Stimulated activated naive B cell treated with anti-CD40 and anti-IgM and Interleukin-4, amounts not matched to agents 10 μg/mL and 1 μg/mL and 100 μg/mL, for 72 hours (primary cell): ENCODE results near the gene SIAH3.

ENCODE experiments used
- ATAC-seq, 2 donors: fragments of 150-1000 bp; cut with Tn5 transposase; replicated peaks; 2 replicates each; pipeline ENCODE4 v1.10.0; 2021; ENCODE audit warnings: moderate library complexity in 1 of 2
- DNase-seq: peaks from one replicate; pipeline ENCODE4 v3.0.0; 2021
- H3K27ac Mint-ChIP-seq: one replicate; pipeline ENCODE4 v1.8.0; 2022; ENCODE audit warnings: mild to moderate bottlenecking, mixed read lengths
- H3K27me3 Mint-ChIP-seq, 2 donors: one replicate each; pipeline ENCODE4 v1.8.0; 2022; ENCODE audit warnings: mixed read lengths in 2 of 2
- H3K36me3 Mint-ChIP-seq, 2 donors: one replicate each; pipeline ENCODE4 v1.8.0; 2022; ENCODE audit warnings: mixed read lengths in 2 of 2, mild to moderate bottlenecking in 1 of 2
- H3K4me1 Mint-ChIP-seq, 2 donors: one replicate each; pipeline ENCODE4 v1.8.0; 2022; ENCODE audit warnings: mixed read lengths in 2 of 2, mild to moderate bottlenecking in 1 of 2
- H3K4me3 Mint-ChIP-seq, 2 donors: one replicate each; pipeline ENCODE4 v1.8.0; 2022; ENCODE audit warnings: mild to moderate bottlenecking in 2 of 2, mixed read lengths in 2 of 2, moderate library complexity in 1 of 2
- H3K9me3 Mint-ChIP-seq, 2 donors: one replicate each; pipeline ENCODE4 v1.8.0; 2022; ENCODE audit warnings: mixed read lengths in 2 of 2, mild to moderate bottlenecking in 1 of 2

SIAH3 gene

GRCh38 chr13:45847554-45848224 lies 3.9 kb downstream of the SIAH3 start:
- Mint-ChIP-seq H3K9me3 (no peaks in the 10 kb centered on the region), H3K4me1 (peaks cover 25 to 34% of the 10 kb centered on the region in 2 donors), H3K27me3 (peaks cover 51 to 52% of the 10 kb centered on the region in 2 donors), H3K4me3 (peak overlapping the region; percentile 26 to 51), H3K27ac (no peak overlapping the region), H3K36me3 (no peaks in the 10 kb centered on the region)
- ATAC-seq (peak; percentile 62 to 70), DNase-seq (no peak)

GRCh38 chr13:45846681-45847080 lies 4.9 kb downstream of the SIAH3 start:
- Mint-ChIP-seq H3K4me3 (no peak overlapping the region), H3K9me3 (no peaks in the 10 kb centered on the region), H3K36me3 (no peaks in the 10 kb centered on the region), H3K4me1 (peaks cover 25 to 32% of the 10 kb centered on the region in 2 donors), H3K27ac (no peak overlapping the region), H3K27me3 (peaks cover 46 to 49% of the 10 kb centered on the region in 2 donors)
- DNase-seq: no peak
- ATAC-seq: no peak

GRCh38 chr13:45838171-45838745 lies 13.3 kb downstream of the SIAH3 start:
- Mint-ChIP-seq H3K4me1 (no peaks in the 10 kb centered on the region), H3K9me3 (no peaks in the 10 kb centered on the region), H3K27me3 (no peaks in the 10 kb centered on the region), H3K27ac (no peak overlapping the region), H3K36me3 (no peaks in the 10 kb centered on the region), H3K4me3 (no peak overlapping the region)
- ATAC-seq (no peak), DNase-seq (no peak)

- H3K27me3 Mint-ChIP-seq: no peaks in the 10 kb centered on the region
- ATAC-seq (no peak), DNase-seq (no peak)
- H3K27ac Mint-ChIP-seq: no peak overlapping the region
- H3K4me1 Mint-ChIP-seq: no peaks in the 10 kb centered on the region
- no peak overlapping the region for H3K4me3 Mint-ChIP-seq
- no peaks in the 10 kb centered on the region for H3K36me3 Mint-ChIP-seq
- no peaks in the 10 kb centered on the region for H3K9me3 Mint-ChIP-seq
Observed at GRCh38 chr13:45837111-45837510, 14.4 kb downstream of the SIAH3 start.

DNA sequence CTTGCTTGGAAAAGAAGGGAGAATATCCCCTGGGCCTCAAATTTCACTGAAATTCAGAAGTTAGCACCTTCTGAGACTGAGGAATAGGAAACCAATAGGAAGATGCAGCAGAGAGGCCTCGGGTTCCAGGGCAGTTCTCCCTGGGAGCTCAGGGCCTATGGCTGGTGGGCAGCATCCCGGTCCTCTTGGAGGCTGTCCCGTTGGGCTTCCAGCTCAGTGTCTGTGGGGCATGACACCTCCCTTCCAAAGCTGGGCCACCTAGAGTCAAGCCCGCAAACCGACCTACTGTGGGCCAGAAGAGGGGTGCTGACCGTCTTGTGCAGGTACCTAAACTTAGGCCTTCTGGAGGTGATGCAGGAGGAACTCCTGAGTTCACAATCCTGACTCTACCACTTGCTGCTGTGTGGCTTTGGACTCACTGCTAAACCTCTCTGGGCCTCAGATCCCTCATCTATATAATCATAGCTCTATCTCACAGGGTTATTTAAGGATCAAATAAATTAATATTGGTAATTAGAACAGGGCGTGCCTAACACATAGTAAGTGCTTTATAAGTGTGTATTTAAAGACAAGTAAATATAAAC lies 17.1 kb downstream of the SIAH3 start:
- no peak overlapping the region for H3K4me3 Mint-ChIP-seq
- no peaks in the 10 kb centered on the region for H3K9me3 Mint-ChIP-seq

DNA sequence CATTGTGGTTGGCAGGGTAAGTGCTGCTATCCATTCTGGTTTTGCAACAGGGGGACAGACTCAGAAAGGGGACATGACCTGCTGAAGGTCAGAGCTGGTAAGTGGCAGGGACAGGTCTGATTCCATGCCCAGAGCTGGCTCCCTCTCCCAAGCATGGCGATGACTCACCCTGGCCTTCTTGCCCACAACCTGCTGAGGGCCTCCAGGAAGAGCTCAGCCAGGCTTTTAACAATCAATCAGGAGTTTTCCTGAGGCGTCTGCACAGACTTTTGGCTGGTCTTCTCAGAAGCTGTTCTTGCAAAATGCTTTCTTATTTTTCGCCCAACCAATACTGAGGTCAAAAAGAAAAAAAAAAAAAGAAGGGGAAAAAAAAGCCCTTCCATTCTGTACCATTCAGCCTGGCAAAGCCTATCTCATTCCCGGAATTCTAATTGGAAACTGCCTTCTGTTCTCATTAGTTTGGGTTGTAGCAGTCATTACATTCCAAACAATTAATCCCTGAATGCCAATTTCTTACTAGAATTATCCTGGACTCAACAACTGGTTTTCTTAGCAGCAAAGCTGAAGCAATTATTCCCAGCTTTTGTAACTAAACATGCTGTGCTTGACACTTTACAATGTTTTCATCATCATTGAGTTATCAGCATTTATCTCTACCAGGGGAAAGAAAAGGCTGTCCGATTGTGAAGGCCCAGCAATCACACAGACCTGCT lies 17.7 kb downstream of the SIAH3 start:
- Mint-ChIP-seq H3K36me3 (no peaks in the 10 kb centered on the region), H3K27me3 (peaks cover 6% of the 10 kb centered on the region in 2 donors), H3K4me1 (no peaks in the 10 kb centered on the region), H3K4me3 (no peak overlapping the region), H3K9me3 (no peaks in the 10 kb centered on the region), H3K27ac (no peak overlapping the region)
- ATAC-seq: no peak
- DNase-seq: no peak

More for the DNA sequence above, 17.1 kb downstream of the SIAH3 start:
- Mint-ChIP-seq H3K4me1 (no peaks in the 10 kb centered on the region), H3K27me3 (peaks cover 6% of the 10 kb centered on the region in 2 donors), H3K27ac (no peak overlapping the region), H3K36me3 (no peaks in the 10 kb centered on the region)
- no peak for ATAC-seq
- DNase-seq: no peak

DNA sequence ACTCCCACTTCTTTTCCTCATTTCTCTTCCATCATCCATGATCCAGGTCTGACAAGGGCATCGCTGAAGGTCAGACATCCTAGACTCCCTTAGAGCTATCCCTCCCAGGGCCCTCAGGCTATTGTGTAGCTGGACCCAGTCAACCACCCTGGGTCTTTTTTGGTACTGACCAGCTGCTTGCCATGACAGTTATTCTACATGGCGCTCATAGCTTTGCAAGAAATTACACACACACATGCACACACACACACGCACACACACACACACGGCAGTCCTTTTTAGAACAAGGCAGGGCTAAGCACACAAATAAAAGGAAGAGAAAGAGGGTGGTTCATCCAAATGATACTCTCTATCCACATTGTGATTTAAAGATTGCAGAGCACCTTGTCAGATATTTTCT lies 18.3 kb downstream of the SIAH3 start:
- H3K27ac Mint-ChIP-seq: no peak overlapping the region
- DNase-seq: no peak
- no peaks in the 10 kb centered on the region for H3K9me3 Mint-ChIP-seq
- no peak for ATAC-seq
- peaks cover 6% of the 10 kb centered on the region in 2 donors for H3K27me3 Mint-ChIP-seq
- H3K36me3 Mint-ChIP-seq: no peaks in the 10 kb centered on the region
- no peak overlapping the region for H3K4me3 Mint-ChIP-seq
- no peaks in the 10 kb centered on the region for H3K4me1 Mint-ChIP-seq

DNA sequence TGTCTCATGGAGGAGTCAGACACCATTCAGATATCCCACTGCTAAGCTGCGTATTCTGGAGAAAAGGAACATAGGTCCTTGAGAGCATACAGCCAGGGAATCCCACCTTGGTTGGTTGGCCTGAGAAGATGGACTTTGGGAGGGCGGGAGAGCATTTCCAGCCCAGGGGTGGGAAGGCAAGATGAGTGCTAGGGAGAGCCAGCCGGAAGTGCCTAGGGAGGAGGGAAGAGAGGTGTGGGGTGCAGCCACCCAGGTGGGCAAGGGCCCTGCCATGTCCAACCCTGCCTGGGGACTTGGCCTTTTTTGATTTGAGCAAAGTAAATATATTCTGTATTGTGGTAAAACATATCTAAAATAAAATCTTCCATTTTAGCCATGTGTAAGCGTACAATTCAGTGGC lies 19.7 kb downstream of the SIAH3 start:
- H3K4me3 Mint-ChIP-seq: no peak overlapping the region
- no peak overlapping the region for H3K27ac Mint-ChIP-seq
- H3K27me3 Mint-ChIP-seq: peaks cover 6% of the 10 kb centered on the region in 2 donors
- ATAC-seq (no peak), DNase-seq (no peak)
- no peaks in the 10 kb centered on the region for H3K36me3 Mint-ChIP-seq
- H3K4me1 Mint-ChIP-seq: peaks cover 0 to 3% of the 10 kb centered on the region in 2 donors
- H3K9me3 Mint-ChIP-seq: no peaks in the 10 kb centered on the region

DNA sequence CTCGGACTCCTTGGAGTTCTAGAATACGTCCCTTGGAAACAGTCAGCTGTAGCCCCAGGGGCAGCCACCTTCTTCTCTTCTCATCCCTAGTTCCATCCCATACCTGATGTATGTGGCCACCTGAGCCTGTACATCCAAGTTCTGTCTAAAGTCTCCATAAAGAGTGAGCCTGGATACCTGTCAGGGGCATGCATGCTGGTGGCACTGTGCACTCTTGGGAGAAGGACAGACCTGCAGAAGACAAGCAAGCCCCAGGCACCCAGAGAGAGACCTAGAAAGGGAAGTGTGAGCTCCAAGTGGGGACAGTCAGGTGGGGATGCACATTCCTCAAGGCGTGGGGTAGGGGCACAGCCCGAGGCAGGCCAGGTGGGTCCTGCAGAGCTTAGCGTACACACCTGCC lies 21.4 kb downstream of the SIAH3 start:
- ATAC-seq (no peak), DNase-seq (no peak)
- peaks cover 6% of the 10 kb centered on the region in 2 donors for H3K27me3 Mint-ChIP-seq
- H3K9me3 Mint-ChIP-seq: no peaks in the 10 kb centered on the region
- H3K36me3 Mint-ChIP-seq: no peaks in the 10 kb centered on the region
- no peak overlapping the region for H3K27ac Mint-ChIP-seq
- H3K4me1 Mint-ChIP-seq: peaks cover 0 to 3% of the 10 kb centered on the region in 2 donors
- H3K4me3 Mint-ChIP-seq: no peak overlapping the region

GRCh38 chr13:45828256-45828968 lies 23.1 kb downstream of the SIAH3 start:
- H3K27ac Mint-ChIP-seq: no peak overlapping the region
- H3K9me3 Mint-ChIP-seq: no peaks in the 10 kb centered on the region
- peaks cover 6% of the 10 kb centered on the region in 2 donors for H3K27me3 Mint-ChIP-seq
- no peak overlapping the region for H3K4me3 Mint-ChIP-seq
- DNase-seq: no peak
- no peaks in the 10 kb centered on the region for H3K36me3 Mint-ChIP-seq
- H3K4me1 Mint-ChIP-seq: peaks cover 0 to 3% of the 10 kb centered on the region in 2 donors
- ATAC-seq: no peak

DNA sequence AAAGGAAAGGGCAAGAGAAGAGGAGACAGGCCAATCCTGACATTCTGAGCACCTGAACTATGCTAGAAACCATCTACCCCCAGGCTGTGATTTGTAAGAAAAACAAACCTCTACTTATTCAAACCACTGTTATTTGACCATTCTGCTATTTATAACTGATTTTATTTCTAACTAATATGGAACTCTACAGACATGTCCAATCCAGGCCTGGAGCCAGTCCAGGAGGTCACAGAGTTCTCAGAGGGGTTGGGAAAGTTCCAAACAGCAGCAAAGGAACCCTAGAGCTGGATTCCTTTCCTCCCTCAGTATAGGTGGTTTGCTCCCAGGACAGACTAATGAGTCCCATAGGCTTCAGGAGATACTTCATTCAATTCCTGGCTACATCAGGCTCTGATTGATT lies 24.2 kb downstream of the SIAH3 start:
- no peak for ATAC-seq
- no peaks in the 10 kb centered on the region for H3K36me3 Mint-ChIP-seq
- H3K4me3 Mint-ChIP-seq: no peak overlapping the region
- no peaks in the 10 kb centered on the region for H3K9me3 Mint-ChIP-seq
- peaks cover 6% of the 10 kb centered on the region in 2 donors for H3K27me3 Mint-ChIP-seq
- peaks cover 0 to 3% of the 10 kb centered on the region in 2 donors for H3K4me1 Mint-ChIP-seq
- no peak overlapping the region for H3K27ac Mint-ChIP-seq
- DNase-seq: no peak

DNA sequence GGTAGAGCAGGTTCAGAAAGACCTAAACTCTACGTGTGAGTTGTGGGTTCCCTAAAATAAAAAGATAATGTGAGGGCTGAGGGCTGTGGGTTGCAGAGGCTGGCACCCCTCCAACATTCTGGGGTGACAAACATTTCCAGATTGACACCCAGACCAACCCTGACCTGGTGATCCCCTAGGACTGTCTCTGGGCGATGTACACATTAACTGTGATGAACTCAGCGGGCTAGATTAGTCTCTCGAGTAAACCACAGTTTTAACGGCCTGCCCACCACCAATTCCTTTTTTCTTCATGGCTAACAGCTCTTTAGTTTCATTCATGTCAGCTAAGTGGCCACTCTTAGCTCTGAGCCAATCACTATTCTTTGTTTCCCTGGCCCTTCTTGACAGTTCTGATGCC lies 24.8 kb downstream of the SIAH3 start:
- ATAC-seq (peak in 1 of 2 donors; percentile 21), DNase-seq (no peak)
- H3K27ac Mint-ChIP-seq: no peak overlapping the region
- H3K27me3 Mint-ChIP-seq: peaks cover 5 to 6% of the 10 kb centered on the region in 2 donors
- H3K9me3 Mint-ChIP-seq: no peaks in the 10 kb centered on the region
- no peaks in the 10 kb centered on the region for H3K36me3 Mint-ChIP-seq
- H3K4me3 Mint-ChIP-seq: no peak overlapping the region
- H3K4me1 Mint-ChIP-seq: peaks cover 0 to 3% of the 10 kb centered on the region in 2 donors

DNA sequence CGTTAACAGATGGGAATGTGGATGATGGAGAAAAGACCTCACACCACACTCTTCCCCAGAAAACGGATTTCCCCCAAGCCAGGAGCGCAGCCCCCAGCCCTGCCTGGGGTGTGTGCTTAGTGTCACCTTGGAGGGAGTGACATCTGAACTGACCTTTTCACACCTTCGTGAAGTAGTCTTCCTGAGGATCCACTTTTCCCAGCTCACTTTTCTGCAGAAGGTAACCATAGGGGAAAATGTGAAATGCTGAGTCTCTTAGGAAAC lies 26.2 kb downstream of the SIAH3 start:
- no peaks in the 10 kb centered on the region for H3K27me3 Mint-ChIP-seq
- no peak overlapping the region for H3K4me3 Mint-ChIP-seq
- no peak for ATAC-seq
- peaks cover 0 to 3% of the 10 kb centered on the region in 2 donors for H3K4me1 Mint-ChIP-seq
- DNase-seq: no peak
- no peaks in the 10 kb centered on the region for H3K36me3 Mint-ChIP-seq
- no peaks in the 10 kb centered on the region for H3K9me3 Mint-ChIP-seq
- no peak overlapping the region for H3K27ac Mint-ChIP-seq

DNA sequence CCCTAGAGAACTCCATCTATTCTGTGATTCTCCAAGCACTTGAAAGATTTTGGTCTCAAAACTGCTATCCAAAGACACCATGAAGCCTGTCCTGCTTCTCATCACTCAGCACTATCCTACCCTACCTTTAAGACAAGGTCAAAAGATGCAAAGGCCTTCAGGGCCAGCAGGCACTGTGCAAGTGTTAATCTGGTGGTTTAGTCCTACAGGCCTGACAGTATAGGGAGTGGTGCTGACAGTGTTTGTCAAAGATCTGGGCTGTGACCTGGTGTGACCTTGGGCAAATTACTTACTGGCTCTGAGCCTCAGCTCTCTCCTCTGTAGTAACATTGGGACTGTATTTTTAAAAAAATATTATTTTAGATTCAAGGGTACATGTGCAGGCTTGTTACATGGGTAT lies 28.0 kb downstream of the SIAH3 start:
- Mint-ChIP-seq H3K9me3 (peaks cover 0 to under 1% of the 10 kb centered on the region in 2 donors), H3K4me1 (peaks cover 0 to 3% of the 10 kb centered on the region in 2 donors), H3K27me3 (no peaks in the 10 kb centered on the region), H3K27ac (no peak overlapping the region), H3K36me3 (no peaks in the 10 kb centered on the region), H3K4me3 (no peak overlapping the region)
- no peak for ATAC-seq
- no peak for DNase-seq
